ENCODE data around the gene ANAPC16.

DNA sequence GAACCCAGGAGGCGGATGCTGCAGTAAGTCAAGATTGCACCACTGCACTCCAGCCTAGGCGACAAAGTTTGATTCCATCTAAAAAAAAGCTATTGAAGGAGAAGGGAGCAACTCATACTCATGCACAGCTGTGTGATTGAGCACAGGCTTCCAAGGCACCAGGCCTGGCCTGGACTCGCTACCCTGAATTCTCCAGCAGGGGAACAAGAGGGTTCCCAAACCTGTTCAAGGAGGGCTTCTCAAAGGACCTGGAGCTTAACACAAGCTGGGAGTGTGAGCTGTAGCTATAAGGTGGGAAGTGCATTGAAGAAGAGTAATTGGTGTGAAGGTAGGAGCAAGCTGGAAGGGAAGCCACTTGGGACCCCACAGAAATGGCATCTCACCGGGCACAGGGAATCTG is 42.8 kb downstream of the ANAPC16 start:
- TF ChIP-seq, protein P1, sequence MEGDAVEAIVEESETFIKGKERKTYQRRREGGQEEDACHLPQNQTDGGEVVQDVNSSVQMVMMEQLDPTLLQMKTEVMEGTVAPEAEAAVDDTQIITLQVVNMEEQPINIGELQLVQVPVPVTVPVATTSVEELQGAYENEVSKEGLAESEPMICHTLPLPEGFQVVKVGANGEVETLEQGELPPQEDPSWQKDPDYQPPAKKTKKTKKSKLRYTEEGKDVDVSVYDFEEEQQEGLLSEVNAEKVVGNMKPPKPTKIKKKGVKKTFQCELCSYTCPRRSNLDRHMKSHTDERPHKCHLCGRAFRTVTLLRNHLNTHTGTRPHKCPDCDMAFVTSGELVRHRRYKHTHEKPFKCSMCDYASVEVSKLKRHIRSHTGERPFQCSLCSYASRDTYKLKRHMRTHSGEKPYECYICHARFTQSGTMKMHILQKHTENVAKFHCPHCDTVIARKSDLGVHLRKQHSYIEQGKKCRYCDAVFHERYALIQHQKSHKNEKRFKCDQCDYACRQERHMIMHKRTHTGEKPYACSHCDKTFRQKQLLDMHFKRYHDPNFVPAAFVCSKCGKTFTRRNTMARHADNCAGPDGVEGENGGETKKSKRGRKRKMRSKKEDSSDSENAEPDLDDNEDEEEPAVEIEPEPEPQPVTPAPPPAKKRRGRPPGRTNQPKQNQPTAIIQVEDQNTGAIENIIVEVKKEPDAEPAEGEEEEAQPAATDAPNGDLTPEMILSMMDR (IDR thresholded peaks at IDR 0.05) = no peak
- TF ChIP-seq POLR2AphosphoS5 (IDR thresholded peaks at IDR 0.05) = no peak
- no peak for TF ChIP-seq POLR2A (IDR thresholded peaks at IDR 0.05)
